ENCODE results near the gene CSGALNACT2. TPM values are rescaled to one million over a fixed set of nuclear protein-coding genes. Genes with fewer than 3 reads are reported as not detected.

The CSGALNACT2 gene
- total and polyA plus RNA-seq, 12 donors = 4.6 to 12.9 (median 9.6) TPM

DNA sequence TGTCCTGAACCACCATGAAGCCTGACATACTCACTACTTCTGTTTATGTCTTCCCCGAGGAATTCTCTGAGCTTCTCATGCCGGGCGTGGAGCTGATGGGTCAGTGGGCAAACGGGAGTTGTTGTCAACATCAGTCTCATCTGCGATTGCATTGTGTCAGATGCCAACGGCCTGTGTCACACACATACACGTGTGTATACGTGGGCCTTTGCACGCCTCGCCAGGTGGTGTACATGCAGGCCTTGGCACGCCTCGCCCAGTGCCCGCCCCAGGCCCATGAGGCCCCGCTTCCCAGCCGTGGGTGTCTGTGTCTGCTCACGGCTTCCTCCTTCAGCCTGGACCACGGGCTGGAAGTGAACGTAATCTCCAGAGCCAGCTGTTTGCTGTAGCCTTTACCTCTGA lies 7.5 kb upstream of the CSGALNACT2 start:
- H3K27ac ChIP-seq = no peak overlapping the region
- TF ChIP-seq, protein P1, sequence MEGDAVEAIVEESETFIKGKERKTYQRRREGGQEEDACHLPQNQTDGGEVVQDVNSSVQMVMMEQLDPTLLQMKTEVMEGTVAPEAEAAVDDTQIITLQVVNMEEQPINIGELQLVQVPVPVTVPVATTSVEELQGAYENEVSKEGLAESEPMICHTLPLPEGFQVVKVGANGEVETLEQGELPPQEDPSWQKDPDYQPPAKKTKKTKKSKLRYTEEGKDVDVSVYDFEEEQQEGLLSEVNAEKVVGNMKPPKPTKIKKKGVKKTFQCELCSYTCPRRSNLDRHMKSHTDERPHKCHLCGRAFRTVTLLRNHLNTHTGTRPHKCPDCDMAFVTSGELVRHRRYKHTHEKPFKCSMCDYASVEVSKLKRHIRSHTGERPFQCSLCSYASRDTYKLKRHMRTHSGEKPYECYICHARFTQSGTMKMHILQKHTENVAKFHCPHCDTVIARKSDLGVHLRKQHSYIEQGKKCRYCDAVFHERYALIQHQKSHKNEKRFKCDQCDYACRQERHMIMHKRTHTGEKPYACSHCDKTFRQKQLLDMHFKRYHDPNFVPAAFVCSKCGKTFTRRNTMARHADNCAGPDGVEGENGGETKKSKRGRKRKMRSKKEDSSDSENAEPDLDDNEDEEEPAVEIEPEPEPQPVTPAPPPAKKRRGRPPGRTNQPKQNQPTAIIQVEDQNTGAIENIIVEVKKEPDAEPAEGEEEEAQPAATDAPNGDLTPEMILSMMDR (IDR thresholded peaks at IDR 0.05) = no peak
- H3K4me1 ChIP-seq = peaks cover 0 to 41% (median 0%) of the 10 kb centered on the region in 9 donors
- no peaks in the 10 kb centered on the region for H3K9me3 ChIP-seq
- no peak for ATAC-seq
- intact Hi-C loops (cut with DNase I) = no loop called here
- no peak for DNase-seq
- H3K36me3 ChIP-seq = no peaks in the 10 kb centered on the region
- H3K27me3 ChIP-seq = no peaks in the 10 kb centered on the region
- H3K4me3 ChIP-seq = no peak overlapping the region
- 81 to 82% methylated on average over 18 of the region's 18 CpGs for WGBS, 2 donors

DNA sequence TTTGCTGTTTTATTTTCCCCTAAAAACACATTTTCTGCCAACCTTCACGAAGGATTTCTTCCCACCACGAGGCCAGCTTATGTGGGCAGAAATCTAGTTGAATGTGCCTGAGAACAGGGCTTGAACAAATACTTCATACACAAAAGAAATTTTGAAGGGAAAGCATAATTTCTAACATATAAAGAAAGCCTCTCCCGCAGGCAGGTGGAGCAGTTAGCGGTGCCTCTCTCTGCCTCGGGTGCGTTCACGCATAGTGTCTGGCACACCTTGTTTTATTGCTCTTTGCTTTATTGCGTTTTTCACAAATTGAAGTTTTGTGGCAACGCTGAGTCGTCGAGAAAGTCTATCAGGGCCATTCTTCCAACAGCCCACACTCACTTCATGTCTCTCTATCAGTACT lies 7.0 kb upstream of the CSGALNACT2 start:
- intact Hi-C loops (cut with DNase I) = no loop called here
- no peak for ATAC-seq
- Histone ChIP-seq H3K27me3 (no peaks in the 10 kb centered on the region), H3K4me3 (no peak overlapping the region), H3K27ac (no peak overlapping the region), H3K9me3 (no peaks in the 10 kb centered on the region), H3K36me3 (no peaks in the 10 kb centered on the region), H3K4me1 (peaks cover 0 to 41% (median 0%) of the 10 kb centered on the region in 9 donors)
- 91 to 93% methylated on average over 11 of the region's 11 CpGs for WGBS, 2 donors
- TF ChIP-seq, protein P1 (IDR thresholded peaks at IDR 0.05) = no peak
- DNase-seq = no peak

DNA sequence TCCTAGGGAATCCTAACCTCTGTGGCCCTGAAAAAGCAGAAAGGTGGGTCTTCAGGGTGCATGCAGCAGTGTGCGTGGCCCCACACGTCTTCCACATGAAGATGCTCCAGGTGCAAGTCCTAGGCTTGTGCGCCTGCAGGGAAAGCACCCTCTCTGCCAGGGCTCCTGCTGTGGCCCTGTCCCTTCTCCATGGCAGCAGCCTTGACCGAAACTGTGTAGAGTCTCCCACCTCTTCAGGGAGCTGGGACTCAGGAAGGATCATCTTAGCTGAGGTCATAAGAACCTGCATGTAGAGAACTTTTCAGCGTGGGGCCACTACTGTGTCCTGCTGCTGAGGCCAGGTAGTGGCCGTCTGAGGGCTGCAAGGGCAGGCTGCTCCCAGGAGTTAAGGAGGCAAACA lies 6.3 kb upstream of the CSGALNACT2 start:
- TF ChIP-seq, protein P1 (IDR thresholded peaks at IDR 0.05) = no peak
- Histone ChIP-seq H3K4me3 (no peak overlapping the region), H3K4me1 (peaks cover 0 to 41% (median under 1%) of the 10 kb centered on the region in 9 donors), H3K27me3 (no peaks in the 10 kb centered on the region), H3K9me3 (no peaks in the 10 kb centered on the region), H3K36me3 (no peaks in the 10 kb centered on the region), H3K27ac (no peak overlapping the region)
- DNase-seq (no peak), ATAC-seq (no peak)
- 92% methylated on average over 6 of the region's 6 CpGs for WGBS, 2 donors
- intact Hi-C loops (cut with DNase I) = no loop called here

DNA sequence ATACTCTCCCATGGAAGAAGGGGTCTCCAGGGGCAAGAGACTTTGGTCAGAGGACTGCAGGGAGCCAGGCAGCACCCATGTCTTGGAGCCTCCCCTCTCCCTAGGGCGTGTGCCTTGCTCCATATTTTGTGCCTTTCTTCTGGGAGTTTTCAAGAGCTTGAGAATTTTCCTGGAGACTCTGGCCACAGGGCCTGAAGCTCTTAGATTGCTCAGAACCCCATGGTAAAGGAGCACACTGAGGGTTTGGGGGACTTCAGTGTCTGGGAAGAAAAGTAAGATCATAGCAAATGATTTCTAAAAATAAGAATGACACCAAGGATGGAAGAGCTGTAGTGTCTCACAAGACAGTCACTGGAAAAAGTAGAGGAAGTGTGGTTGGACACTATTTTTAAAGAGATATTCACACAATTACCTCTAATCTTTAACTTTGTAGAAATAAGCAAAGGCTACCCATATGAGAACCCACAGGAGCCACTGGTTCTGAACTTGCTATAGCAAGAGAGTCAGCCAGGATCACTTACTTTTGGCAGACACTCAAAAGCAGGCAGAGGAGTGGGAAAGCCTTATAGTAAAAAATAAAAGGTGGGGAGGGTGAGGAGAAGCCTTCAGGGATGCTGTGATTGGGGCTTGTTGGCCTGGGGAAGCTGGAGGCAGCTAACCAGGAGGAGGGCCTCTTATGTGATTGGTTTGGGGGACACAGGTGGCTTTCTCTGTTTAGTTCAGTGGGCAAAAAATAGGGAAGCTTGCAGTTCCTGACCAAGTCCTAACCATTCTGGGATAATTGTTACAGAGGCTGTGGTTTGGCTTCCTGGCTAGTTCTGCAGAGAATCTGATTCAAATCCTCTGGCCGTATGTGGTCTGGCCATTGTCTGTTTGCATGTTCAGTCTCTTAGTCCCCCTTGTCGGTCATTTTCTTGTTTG lies 5.1 kb upstream of the CSGALNACT2 start:
- H3K36me3 ChIP-seq = no peaks in the 10 kb centered on the region
- H3K9me3 ChIP-seq = no peaks in the 10 kb centered on the region
- peaks cover 3 to 41% (median 8%) of the 10 kb centered on the region in 9 donors for H3K4me1 ChIP-seq
- 77 to 79% methylated on average over 3 of the region's 3 CpGs for WGBS, 2 donors
- TF ChIP-seq, protein P1 (IDR thresholded peaks at IDR 0.05) = no peak
- no peak overlapping the region for H3K4me3 ChIP-seq
- DNase-seq (no peak), ATAC-seq (no peak)
- intact Hi-C loops (cut with DNase I) = no loop called here
- H3K27me3 ChIP-seq = no peaks in the 10 kb centered on the region
- no peak overlapping the region for H3K27ac ChIP-seq

All from heart right ventricle (tissue), 16 donors.